Measurements from ENCODE around the gene PDLIM1. TPM values are rescaled to one million over a fixed set of nuclear protein-coding genes. Genes with fewer than 3 reads are reported as not detected.

PDLIM1 gene
- total and polyA plus RNA-seq, 2 of the 8 experiments (the other 6 are each of a cell fraction or from before 2014, with no cell fraction given): 169 to 245 TPM

- TF ChIP-seq CHD7 (IDR thresholded peaks at IDR 0.05; ENCODE audit: insufficient replicate concordance, low read length): no peak
- TF ChIP-seq CBX8 (IDR thresholded peaks at IDR 0.05; ENCODE audit: borderline replicate concordance, low read depth, low read length): no peak
- no peak for TF ChIP-seq EGR1 (IDR thresholded peaks at IDR 0.05; ENCODE audit: borderline replicate concordance, low read depth, low read length)
- TF ChIP-seq TAF1 (IDR thresholded peaks at IDR 0.05; ENCODE audit: low read depth, low read length): no peak
- no peak for TF ChIP-seq MAFK (IDR thresholded peaks at IDR 0.05; ENCODE audit: low read depth, low read length)
- TF ChIP-seq JUN (IDR thresholded peaks at IDR 0.05; ENCODE audit: low read depth, low read length): no peak
- TF ChIP-seq CTBP2 (IDR thresholded peaks at IDR 0.05; ENCODE audit: borderline replicate concordance, insufficient read depth, insufficient read length, low read length): no peak
- TF ChIP-seq NRF1 (IDR thresholded peaks at IDR 0.05; ENCODE audit: low read depth, low read length): no peak
- no peak for TF ChIP-seq CHD1 (IDR thresholded peaks at IDR 0.05; ENCODE audit: low read depth, low read length)
- TF ChIP-seq RFX5 (IDR thresholded peaks at IDR 0.05; ENCODE audit: borderline replicate concordance, low read depth, low read length): no peak
- no peak for TF ChIP-seq KDM1A (IDR thresholded peaks at IDR 0.05; ENCODE audit: borderline replicate concordance, low read length)
- no peak for TF ChIP-seq TEAD4 (IDR thresholded peaks at IDR 0.05; ENCODE audit: low read depth, low read length)
These were observed 44.0 kb upstream of the PDLIM1 start (continued) for GRCh38 chr10:95334805-95335144.

Measured in H1 (cell line).